Ovary (tissue), 9 donors: Measurements from ENCODE around the gene SPACA9. TPM values are rescaled to one million over a fixed set of nuclear protein-coding genes. Genes with fewer than 3 reads are reported as not detected.

Experiments
- DNase-seq, 5 donors: peaks; one replicate each; pipeline ENCODE4 v3.0.0-alpha.2; 2019 to 2020
- H3K27ac ChIP-seq, 2 donors: fragments of 200-600 bp; one replicate each; pipeline versions ENCODE4 v1.5.1 to v1.8.0; 2019 to 2022
- H3K27me3 ChIP-seq: fragments of 200-600 bp; one replicate; pipeline ENCODE4 v1.8.0; 2022
- H3K36me3 ChIP-seq: fragments of 200-600 bp; sonication (generic); one replicate; pipeline ENCODE4 v1.5.1; 2019
- H3K4me1 ChIP-seq: one replicate; pipeline ENCODE4 v1.8.1; 2013; ENCODE audit warnings: mild to moderate bottlenecking, moderate library complexity; ENCODE audit not compliant: insufficient read depth
- H3K4me3 ChIP-seq: fragments of 200-600 bp; sonication (generic); one replicate; pipeline ENCODE4 v1.5.1; 2017
- H3K9me3 ChIP-seq, 2 donors: fragments of 200-600 bp in 1 of 2; sonication (generic) in 1 of 2; one replicate each; pipeline versions ENCODE4 v1.5.1 to v1.8.1; 2013 to 2019; ENCODE audit warnings: mild to moderate bottlenecking in 1 of 2, moderate library complexity in 1 of 2
- EP300 ChIP-seq: sonication (generic); formaldehyde crosslinking; IDR thresholded peaks from one replicate; pipeline ENCODE4 v1.6.1; 2017; ENCODE audit warnings: antibody characterized with exemption
- POLR2A ChIP-seq: fragments of 450-650 bp; IDR thresholded peaks from one replicate; pipeline ENCODE4 v1.6.1; 2017; ENCODE audit warnings: antibody characterized with exemption, mild to moderate bottlenecking, moderate library complexity
- WGBS, 3 donors: extraction: QIAGEN DNeasy Blood & Tissue Kit in 1 of 3; methylation state at CpG; one replicate each; pipeline versions ENCODE4 v1.1.5 to v1.1.7; 2013 to 2017; 5-methylcytosine and 5-hydroxymethylcytosine counted together
- intact Hi-C, 4 donors: fragments of 100-400 bp; cut with DNase I; formaldehyde crosslinking; loops; one replicate each; pipeline versions ENCODE4 v1.11.0 to v1.15.1; 2022 to 2023
- polyA plus RNA-seq, 2 donors: library from polyadenylated mRNA; stranded (reverse); fragments of 200-250 nt in 1 of 2; fragments of 350-450 nt in 1 of 2; fragmentation: Illumina TruSeq in 1 of 2; extraction: RNeasy Lipid Tissue Mini Kit (QIAGEN cat#74804) in 1 of 2; gene quantifications; one replicate each; pipeline ENCODE4 v1.2.3, GENCODE V29; 2013 to 2014
- total RNA-seq, 7 donors: library from RNA; depleted of rRNA in 2 of 7; stranded (reverse); fragments of >200 nt in 2 of 7; fragmentation: NEBNext Ultra II Directional in 3 of 7; extraction: Animal tissue kit (Norgen Biotek cat#: 25700) in 3 of 7; gene quantifications; one replicate each; pipeline versions ENCODE4 v1.1.0 to v1.2.4, GENCODE V29; 2016 to 2023
- TF ChIP-seq, protein P1 (sequence below), 3 donors: fragments of 450-650 bp in 2 of 3; fragments of 200-600 bp in 1 of 3; IDR thresholded peaks; one replicate each; pipeline versions ENCODE4 v1.5.1 to v1.8.0; 2016 to 2022; ENCODE audit warnings: antibody characterized with exemption in 3 of 3, mild to moderate bottlenecking in 1 of 3
- donor health status: DM: no; HTN: no; CAD: no; lungs with moderate emphysema.
- donor health status: DM: no; HTN: no; CAD: no.
- donor health status: Bipolar disorder and iron deficiency.
- donor health status: DM: yes; HTN: yes; CAD: no.
- donor health status: DM: no; HTN: no; CAD: no.
- donor health status: DM: yes; HTN: yes; CAD: no.

Gene SPACA9
- total and polyA plus RNA-seq, 9 donors: 4.6 to 22.4 (median 8.6) TPM

DNA sequence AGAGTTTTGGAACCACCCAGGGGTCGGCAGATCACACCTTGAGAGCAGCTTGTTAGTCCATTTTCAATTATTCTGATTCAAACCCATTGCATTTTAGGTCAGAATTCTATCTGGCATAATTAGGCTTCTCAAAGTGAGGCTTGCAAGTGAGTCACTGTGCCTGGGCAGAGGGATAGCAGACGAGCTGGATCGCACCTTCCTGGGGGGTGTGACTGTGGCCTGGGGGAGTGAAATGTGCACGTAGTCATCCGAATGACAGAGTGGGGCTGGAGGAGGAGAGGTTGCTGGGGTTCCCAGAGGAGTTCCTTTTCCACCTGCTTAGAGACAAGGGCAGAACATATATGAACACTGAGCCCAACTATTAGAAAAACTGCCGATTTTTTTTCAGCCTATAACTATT is 31.7 kb downstream of the SPACA9 start:
- DNase-seq: no peak
- TF ChIP-seq, protein P1, sequence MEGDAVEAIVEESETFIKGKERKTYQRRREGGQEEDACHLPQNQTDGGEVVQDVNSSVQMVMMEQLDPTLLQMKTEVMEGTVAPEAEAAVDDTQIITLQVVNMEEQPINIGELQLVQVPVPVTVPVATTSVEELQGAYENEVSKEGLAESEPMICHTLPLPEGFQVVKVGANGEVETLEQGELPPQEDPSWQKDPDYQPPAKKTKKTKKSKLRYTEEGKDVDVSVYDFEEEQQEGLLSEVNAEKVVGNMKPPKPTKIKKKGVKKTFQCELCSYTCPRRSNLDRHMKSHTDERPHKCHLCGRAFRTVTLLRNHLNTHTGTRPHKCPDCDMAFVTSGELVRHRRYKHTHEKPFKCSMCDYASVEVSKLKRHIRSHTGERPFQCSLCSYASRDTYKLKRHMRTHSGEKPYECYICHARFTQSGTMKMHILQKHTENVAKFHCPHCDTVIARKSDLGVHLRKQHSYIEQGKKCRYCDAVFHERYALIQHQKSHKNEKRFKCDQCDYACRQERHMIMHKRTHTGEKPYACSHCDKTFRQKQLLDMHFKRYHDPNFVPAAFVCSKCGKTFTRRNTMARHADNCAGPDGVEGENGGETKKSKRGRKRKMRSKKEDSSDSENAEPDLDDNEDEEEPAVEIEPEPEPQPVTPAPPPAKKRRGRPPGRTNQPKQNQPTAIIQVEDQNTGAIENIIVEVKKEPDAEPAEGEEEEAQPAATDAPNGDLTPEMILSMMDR (IDR thresholded peaks at IDR 0.05): no peak
- no peak for TF ChIP-seq POLR2A
- TF ChIP-seq EP300: no peak
- H3K9me3 ChIP-seq: no peaks in the 10 kb centered on the region
- no peaks in the 10 kb centered on the region for H3K4me1 ChIP-seq
- no peak overlapping the region for H3K27ac ChIP-seq
- 84 to 91% (median 85%) methylated on average over 6 of the region's 6 CpGs for WGBS, 3 donors
- H3K36me3 ChIP-seq: no peaks in the 10 kb centered on the region
- H3K27me3 ChIP-seq: no peaks in the 10 kb centered on the region
- no peak overlapping the region for H3K4me3 ChIP-seq
- intact Hi-C loops: no loop called here

DNA sequence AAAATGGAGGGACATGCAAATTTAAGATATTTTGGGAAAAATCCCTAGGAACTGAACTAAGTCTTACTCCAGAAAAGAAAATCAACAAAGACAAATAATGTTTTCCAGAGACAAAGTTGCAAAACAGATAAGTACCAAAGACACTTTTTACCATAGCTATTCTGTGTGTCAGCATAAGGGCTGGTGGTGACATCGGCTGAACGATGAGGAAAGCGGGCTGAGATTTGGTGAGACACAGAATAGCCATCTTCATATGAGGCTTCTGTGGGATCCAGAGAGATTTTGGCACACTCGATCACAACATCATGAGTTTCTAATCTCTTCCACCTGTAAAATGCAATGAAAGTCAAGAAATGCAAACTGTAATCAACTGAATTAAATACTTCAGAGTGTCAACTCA is 33.4 kb downstream of the SPACA9 start:
- H3K27me3 ChIP-seq: no peaks in the 10 kb centered on the region
- DNase-seq: no peak
- H3K36me3 ChIP-seq: no peaks in the 10 kb centered on the region
- no peak overlapping the region for H3K4me3 ChIP-seq
- no peak for TF ChIP-seq POLR2A
- TF ChIP-seq, protein P1 (IDR thresholded peaks at IDR 0.05): no peak
- no peak for TF ChIP-seq EP300
- no peaks in the 10 kb centered on the region for H3K4me1 ChIP-seq
- no peaks in the 10 kb centered on the region for H3K9me3 ChIP-seq
- intact Hi-C loops: no loop called here
- WGBS, 3 donors: 91 to 94% (median 94%) methylated on average over 4 of the region's 4 CpGs
- H3K27ac ChIP-seq: no peak overlapping the region

DNA sequence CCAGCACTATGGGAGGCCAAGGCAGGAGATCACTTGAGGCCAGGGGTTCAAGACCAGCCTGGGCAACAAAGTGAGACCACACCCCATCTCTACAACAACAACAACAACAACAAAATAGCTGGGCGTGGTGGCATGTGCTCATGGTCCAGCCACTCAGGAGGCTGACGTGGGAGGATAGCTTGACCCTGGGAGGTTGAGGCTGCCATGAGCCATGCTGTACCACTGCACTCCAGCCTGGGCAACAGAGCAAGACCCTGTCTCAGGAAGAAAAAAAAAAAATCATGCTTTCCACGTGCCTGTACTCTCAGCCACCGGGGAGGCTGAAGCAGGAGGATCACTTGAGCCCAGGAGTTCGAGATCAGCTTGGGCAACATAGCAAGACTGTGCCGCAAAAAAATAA is 36.2 kb downstream of the SPACA9 start:
- no peak for DNase-seq
- Histone ChIP-seq H3K27ac (no peak overlapping the region), H3K9me3 (no peaks in the 10 kb centered on the region), H3K36me3 (no peaks in the 10 kb centered on the region), H3K4me1 (no peaks in the 10 kb centered on the region), H3K27me3 (no peaks in the 10 kb centered on the region), H3K4me3 (no peak overlapping the region)
- TF ChIP-seq, protein P1 (IDR thresholded peaks at IDR 0.05): no peak
- TF ChIP-seq EP300: no peak
- no peak for TF ChIP-seq POLR2A
- 91 to 95% (median 93%) methylated on average over 6 of the region's 6 CpGs for WGBS, 3 donors
- intact Hi-C loops: no loop called here

DNA sequence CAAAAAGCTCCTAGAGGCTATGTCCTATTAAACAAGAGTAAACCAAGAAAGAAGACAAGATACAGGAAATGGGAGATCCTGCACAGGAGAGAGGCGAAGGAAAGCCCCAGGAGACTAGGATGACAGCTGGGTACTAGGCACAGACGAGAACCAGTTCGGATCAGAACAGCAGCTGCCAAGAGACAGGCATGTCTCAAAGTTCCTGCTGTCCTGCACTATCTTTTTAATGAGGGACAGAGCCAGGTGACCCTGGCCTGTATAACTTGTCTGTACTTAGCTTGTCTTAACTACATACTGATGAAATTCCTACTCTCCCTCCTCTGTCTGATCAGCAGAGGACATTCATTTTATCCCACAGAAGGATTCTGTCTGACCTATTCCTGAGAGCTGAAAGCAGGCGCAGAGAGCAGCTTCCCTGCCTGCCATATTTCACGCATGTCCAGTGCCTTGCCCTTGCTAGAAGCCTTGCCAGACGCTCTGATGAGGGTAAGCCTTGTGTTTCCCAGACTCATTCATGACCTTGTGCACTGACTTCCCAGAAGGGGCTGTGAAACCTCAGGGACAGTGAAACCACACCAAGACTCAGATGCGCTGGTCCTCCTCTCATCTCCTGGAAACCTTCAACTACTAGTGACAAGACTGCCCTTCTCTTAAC is 41.0 kb downstream of the SPACA9 start:
- Histone ChIP-seq H3K36me3 (no peaks in the 10 kb centered on the region), H3K27ac (no peak overlapping the region), H3K4me3 (no peak overlapping the region), H3K9me3 (no peaks in the 10 kb centered on the region), H3K27me3 (no peaks in the 10 kb centered on the region), H3K4me1 (no peaks in the 10 kb centered on the region)
- intact Hi-C loops: no loop called here
- WGBS, 3 donors: 92 to 94% (median 94%) methylated on average over 7 of the region's 7 CpGs
- DNase-seq: no peak
- TF ChIP-seq, protein P1 (IDR thresholded peaks at IDR 0.05): no peak
- TF ChIP-seq EP300: no peak
- no peak for TF ChIP-seq POLR2A
